Activated naive CD4-positive, alpha-beta T cell treated with anti-CD3 and anti-CD28 coated beads, Interleukin-2, amount 50 U/mL, for 24 hours (primary cell): ENCODE measurements around the gene RSPH1.

Source experiments
- H3K27ac Mint-ChIP-seq: one replicate; pipeline ENCODE4 v1.8.0; 2021; ENCODE audit warnings: mild to moderate bottlenecking, mixed read lengths
- H3K27me3 Mint-ChIP-seq: one replicate; pipeline ENCODE4 v1.8.0; 2021; ENCODE audit warnings: mixed read lengths
- H3K36me3 Mint-ChIP-seq: one replicate; pipeline ENCODE4 v1.8.0; 2021; ENCODE audit warnings: mixed read lengths
- H3K4me1 Mint-ChIP-seq: one replicate; pipeline ENCODE4 v1.8.0; 2021; ENCODE audit warnings: mixed read lengths
- H3K4me3 Mint-ChIP-seq: one replicate; pipeline ENCODE4 v1.8.0; 2021; ENCODE audit warnings: mild to moderate bottlenecking, mixed read lengths
- H3K9me3 Mint-ChIP-seq: one replicate; pipeline ENCODE4 v1.8.0; 2021; ENCODE audit warnings: mixed read lengths

RSPH1 gene

GRCh38 chr21:42486531-42486930 lies 9.5 kb downstream of the RSPH1 start:
- Mint-ChIP-seq H3K36me3 (no peaks in the 10 kb centered on the region), H3K27me3 (peaks cover 3% of the 10 kb centered on the region), H3K9me3 (no peaks in the 10 kb centered on the region), H3K4me1 (peaks cover 3% of the 10 kb centered on the region), H3K4me3 (no peak overlapping the region), H3K27ac (no peak overlapping the region)

GRCh38 chr21:42486072-42486471 lies 10.0 kb downstream of the RSPH1 start:
- peak overlapping the region; percentile 14 for H3K27ac Mint-ChIP-seq
- H3K4me3 Mint-ChIP-seq = no peak overlapping the region
- peaks cover 3% of the 10 kb centered on the region for H3K27me3 Mint-ChIP-seq

GRCh38 chr21:42484966-42485365 lies 11.1 kb downstream of the RSPH1 start:
- Mint-ChIP-seq H3K36me3 (no peaks in the 10 kb centered on the region), H3K27me3 (peaks cover 3% of the 10 kb centered on the region), H3K4me1 (peaks cover 3% of the 10 kb centered on the region), H3K9me3 (no peaks in the 10 kb centered on the region), H3K27ac (no peak overlapping the region), H3K4me3 (no peak overlapping the region)

More at GRCh38 chr21:42486072-42486471, 10.0 kb downstream of the RSPH1 start:
- no peaks in the 10 kb centered on the region for H3K36me3 Mint-ChIP-seq
- H3K9me3 Mint-ChIP-seq = no peaks in the 10 kb centered on the region
- H3K4me1 Mint-ChIP-seq = peaks cover 3% of the 10 kb centered on the region

- Mint-ChIP-seq H3K27me3 (no peaks in the 10 kb centered on the region), H3K36me3 (no peaks in the 10 kb centered on the region), H3K27ac (no peak overlapping the region), H3K4me1 (no peaks in the 10 kb centered on the region), H3K4me3 (no peak overlapping the region), H3K9me3 (no peaks in the 10 kb centered on the region)
Observed at GRCh38 chr21:42481169-42481568, 14.9 kb downstream of the RSPH1 start.

GRCh38 chr21:42480736-42481135 lies 15.3 kb downstream of the RSPH1 start:
- no peaks in the 10 kb centered on the region for H3K4me1 Mint-ChIP-seq
- no peaks in the 10 kb centered on the region for H3K9me3 Mint-ChIP-seq
- H3K27ac Mint-ChIP-seq = no peak overlapping the region
- no peaks in the 10 kb centered on the region for H3K27me3 Mint-ChIP-seq
- H3K4me3 Mint-ChIP-seq = no peak overlapping the region
- H3K36me3 Mint-ChIP-seq = no peaks in the 10 kb centered on the region

GRCh38 chr21:42479582-42479981 lies 16.4 kb downstream of the RSPH1 start:
- H3K9me3 Mint-ChIP-seq = no peaks in the 10 kb centered on the region
- no peaks in the 10 kb centered on the region for H3K36me3 Mint-ChIP-seq
- H3K27ac Mint-ChIP-seq = peak overlapping the region; percentile 57
- H3K27me3 Mint-ChIP-seq = no peaks in the 10 kb centered on the region
- H3K4me3 Mint-ChIP-seq = no peak overlapping the region
- no peaks in the 10 kb centered on the region for H3K4me1 Mint-ChIP-seq

- Mint-ChIP-seq H3K4me3 (no peak overlapping the region), H3K9me3 (no peaks in the 10 kb centered on the region), H3K36me3 (no peaks in the 10 kb centered on the region), H3K4me1 (no peaks in the 10 kb centered on the region), H3K27ac (no peak overlapping the region), H3K27me3 (no peaks in the 10 kb centered on the region)
Observed at GRCh38 chr21:42478504-42478903, 17.5 kb downstream of the RSPH1 start.

GRCh38 chr21:42476388-42477331 lies 19.4 kb downstream of the RSPH1 start:
- H3K27ac Mint-ChIP-seq = no peak overlapping the region
- no peak overlapping the region for H3K4me3 Mint-ChIP-seq
- H3K27me3 Mint-ChIP-seq = no peaks in the 10 kb centered on the region
- H3K4me1 Mint-ChIP-seq = no peaks in the 10 kb centered on the region
- no peaks in the 10 kb centered on the region for H3K9me3 Mint-ChIP-seq
- no peaks in the 10 kb centered on the region for H3K36me3 Mint-ChIP-seq

- Mint-ChIP-seq H3K9me3 (no peaks in the 10 kb centered on the region), H3K27me3 (no peaks in the 10 kb centered on the region), H3K4me1 (no peaks in the 10 kb centered on the region), H3K4me3 (no peak overlapping the region), H3K27ac (no peak overlapping the region), H3K36me3 (no peaks in the 10 kb centered on the region)
Observed at GRCh38 chr21:42475526-42476387, 20.3 kb downstream of the RSPH1 start.

GRCh38 chr21:42475036-42475435 lies 21.0 kb downstream of the RSPH1 start:
- Mint-ChIP-seq H3K4me1 (no peaks in the 10 kb centered on the region), H3K9me3 (no peaks in the 10 kb centered on the region), H3K27me3 (no peaks in the 10 kb centered on the region), H3K27ac (no peak overlapping the region), H3K36me3 (no peaks in the 10 kb centered on the region), H3K4me3 (no peak overlapping the region)

GRCh38 chr21:42474043-42474831 lies 21.8 kb downstream of the RSPH1 start:
- no peak overlapping the region for H3K27ac Mint-ChIP-seq
- H3K9me3 Mint-ChIP-seq = no peaks in the 10 kb centered on the region
- H3K4me3 Mint-ChIP-seq = no peak overlapping the region
- H3K4me1 Mint-ChIP-seq = no peaks in the 10 kb centered on the region
- H3K36me3 Mint-ChIP-seq = no peaks in the 10 kb centered on the region
- H3K27me3 Mint-ChIP-seq = no peaks in the 10 kb centered on the region

GRCh38 chr21:42473498-42474042 lies 22.5 kb downstream of the RSPH1 start:
- H3K9me3 Mint-ChIP-seq = no peaks in the 10 kb centered on the region
- H3K36me3 Mint-ChIP-seq = no peaks in the 10 kb centered on the region
- no peak overlapping the region for H3K4me3 Mint-ChIP-seq
- H3K27ac Mint-ChIP-seq = no peak overlapping the region
- no peaks in the 10 kb centered on the region for H3K27me3 Mint-ChIP-seq
- H3K4me1 Mint-ChIP-seq = no peaks in the 10 kb centered on the region

GRCh38 chr21:42472521-42472920 lies 23.5 kb downstream of the RSPH1 start:
- Mint-ChIP-seq H3K36me3 (no peaks in the 10 kb centered on the region), H3K4me3 (no peak overlapping the region), H3K27ac (no peak overlapping the region), H3K9me3 (no peaks in the 10 kb centered on the region), H3K27me3 (no peaks in the 10 kb centered on the region), H3K4me1 (peaks cover 2% of the 10 kb centered on the region)

- H3K4me3 Mint-ChIP-seq = no peak overlapping the region
- H3K4me1 Mint-ChIP-seq = peaks cover 7% of the 10 kb centered on the region
- H3K36me3 Mint-ChIP-seq = no peaks in the 10 kb centered on the region
- H3K27me3 Mint-ChIP-seq = no peaks in the 10 kb centered on the region
- no peaks in the 10 kb centered on the region for H3K9me3 Mint-ChIP-seq
- H3K27ac Mint-ChIP-seq = no peak overlapping the region
Observed at GRCh38 chr21:42471716-42472330, 24.2 kb downstream of the RSPH1 start.

GRCh38 chr21:42471206-42471605 lies 24.8 kb downstream of the RSPH1 start:
- Mint-ChIP-seq H3K4me3 (no peak overlapping the region), H3K4me1 (peaks cover 7% of the 10 kb centered on the region), H3K27ac (peak overlapping the region; percentile 68), H3K9me3 (no peaks in the 10 kb centered on the region), H3K36me3 (no peaks in the 10 kb centered on the region), H3K27me3 (no peaks in the 10 kb centered on the region)
